HEK293 (cell line): ENCODE results near the gene IL23R.
A peak's percentile ranks its signal among the peaks of the same experiment; 100 is the strongest.

Experiments
- CTCF ChIA-PET: fragments of 350-600 bp; formaldehyde crosslinking; extraction: SDS; loops from one replicate; lab custom pipeline; 2021; ENCODE audit warnings: antibody characterized with exemption; lab: Yijun Ruan, JAX
- POLR2A ChIA-PET: fragments of 300-600 bp; formaldehyde crosslinking; extraction: SDS; loops from one replicate; lab custom pipeline; 2020; ENCODE audit warnings: antibody characterized with exemption, inconsistent platforms; lab: Yijun Ruan, JAX
- H3K27ac ChIP-seq: fragments of 200-500 bp; sonication (Bioruptor generic); 2 replicates; pipeline ENCODE4 v1.5.1; 2014; ENCODE audit warnings: low read depth, low read length, control low read depth, inconsistent platforms; ENCODE audit errors: extremely low read depth
- H3K36me3 ChIP-seq, 2 experiments: fragments of 200-500 bp in 1 of 2; sonication (Bioruptor generic) in 1 of 2; 1 replicate in 1 of 2; 2 replicates in 1 of 2; pipeline ENCODE4 v1.5.1; 2014 to 2017; ENCODE audit warnings: inconsistent platforms in 2 of 2, low read length in 2 of 2; ENCODE audit not compliant: control insufficient read depth in 2 of 2, insufficient read depth in 1 of 2
- H3K4me1 ChIP-seq: fragments of 200-500 bp; sonication (Bioruptor generic); 2 replicates; pipeline ENCODE4 v1.5.1; 2014; ENCODE audit warnings: mild to moderate bottlenecking, low read length, inconsistent platforms; ENCODE audit not compliant: control insufficient read depth, insufficient read depth
- H3K4me3 ChIP-seq: 2 replicates; pipeline ENCODE4 v1.5.1; 2011; ENCODE audit warnings: low read depth, mild to moderate bottlenecking, control low read depth, low read length, moderate library complexity
- H3K9me3 ChIP-seq: fragments of 200-500 bp; sonication (Bioruptor generic); 2 replicates; pipeline ENCODE4 v1.5.1; 2014; ENCODE audit warnings: low read depth, low read length, inconsistent platforms; ENCODE audit not compliant: control insufficient read depth, insufficient read depth
- BCL11B ChIP-seq: fragments of 450-650 bp; formaldehyde crosslinking; IDR thresholded peaks from 2 replicates; pipeline ENCODE4 v1.5.1; 2016; ENCODE audit warnings: low read depth, missing biosample characterization, missing genetic modification characterization
- EGR2 ChIP-seq: fragments of 450-650 bp; formaldehyde crosslinking; IDR thresholded peaks from 2 replicates; pipeline ENCODE4 v1.5.1; 2016; ENCODE audit warnings: low read depth, missing biosample characterization, missing genetic modification characterization
- ELK4 ChIP-seq: IDR thresholded peaks from 2 replicates; pipeline ENCODE4 v1.6.1; 2011; ENCODE audit warnings: mild to moderate bottlenecking, low read depth, low read length, borderline replicate concordance
- FEZF1 ChIP-seq: fragments of 450-650 bp; formaldehyde crosslinking; IDR thresholded peaks from 2 replicates; pipeline ENCODE4 v1.5.1; 2016; ENCODE audit warnings: missing biosample characterization, missing genetic modification characterization
- GFI1B ChIP-seq: fragments of 450-650 bp; formaldehyde crosslinking; IDR thresholded peaks from 2 replicates; pipeline ENCODE4 v1.5.1; 2016; ENCODE audit warnings: missing biosample characterization, missing genetic modification characterization
- GLIS1 ChIP-seq: fragments of 450-650 bp; formaldehyde crosslinking; IDR thresholded peaks from 2 replicates; pipeline ENCODE4 v1.5.1; 2016; ENCODE audit warnings: missing biosample characterization, missing genetic modification characterization
- KLF7 ChIP-seq: fragments of 450-650 bp; formaldehyde crosslinking; IDR thresholded peaks from 2 replicates; pipeline ENCODE4 v1.5.1; 2016; ENCODE audit warnings: missing biosample characterization, missing genetic modification characterization, borderline replicate concordance
- PRDM4 ChIP-seq: fragments of 450-650 bp; formaldehyde crosslinking; IDR thresholded peaks from 2 replicates; pipeline ENCODE4 v1.5.1; 2017; ENCODE audit warnings: missing biosample characterization, missing genetic modification characterization
- SALL2 ChIP-seq: fragments of 450-650 bp; formaldehyde crosslinking; IDR thresholded peaks from 2 replicates; pipeline ENCODE4 v1.5.0; 2017; ENCODE audit warnings: missing biosample characterization, mild to moderate bottlenecking, missing genetic modification characterization, borderline replicate concordance
- SCRT1 ChIP-seq: fragments of 450-650 bp; formaldehyde crosslinking; IDR thresholded peaks from 2 replicates; pipeline ENCODE4 v1.5.1; 2016; ENCODE audit warnings: missing biosample characterization, missing genetic modification characterization, borderline replicate concordance
- ZBTB44 ChIP-seq: fragments of 450-650 bp; IDR thresholded peaks from 2 replicates; pipeline ENCODE4 v1.5.1; 2018; ENCODE audit warnings: missing biosample characterization, mild to moderate bottlenecking, missing genetic modification characterization
- ZNF155 ChIP-seq: fragments of 450-650 bp; formaldehyde crosslinking; IDR thresholded peaks from 2 replicates; pipeline ENCODE4 v1.5.1; 2016; ENCODE audit warnings: missing biosample characterization, missing genetic modification characterization
- ZNF157 ChIP-seq: fragments of 450-650 bp; formaldehyde crosslinking; IDR thresholded peaks from 2 replicates; pipeline ENCODE4 v1.5.1; 2016; ENCODE audit warnings: missing biosample characterization, missing genetic modification characterization
- ZNF19 ChIP-seq: fragments of 450-650 bp; formaldehyde crosslinking; IDR thresholded peaks from 2 replicates; pipeline ENCODE4; 2016; ENCODE audit warnings: missing biosample characterization, missing genetic modification characterization, low read depth
- ZNF335 ChIP-seq: fragments of 450-650 bp; formaldehyde crosslinking; conservative IDR thresholded peaks from 2 replicates; pipeline ENCODE4 v1.5.1; 2016; ENCODE audit warnings: missing biosample characterization, missing genetic modification characterization
- ZNF394 ChIP-seq: fragments of 450-650 bp; formaldehyde crosslinking; IDR thresholded peaks from 2 replicates; pipeline ENCODE4 v1.5.1; 2016; ENCODE audit warnings: missing biosample characterization, missing genetic modification characterization, mild to moderate bottlenecking, moderate library complexity, borderline replicate concordance
- ZNF529 ChIP-seq: fragments of 450-650 bp; formaldehyde crosslinking; IDR thresholded peaks from 2 replicates; pipeline ENCODE4 v1.5.1; 2017; ENCODE audit warnings: missing genetic modification characterization, missing biosample characterization; ENCODE audit not compliant: insufficient replicate concordance
- ZNF596 ChIP-seq: fragments of 450-650 bp; IDR thresholded peaks from 2 replicates; pipeline ENCODE4 v1.5.0; 2018; ENCODE audit warnings: missing biosample characterization, mild to moderate bottlenecking, missing genetic modification characterization, moderate library complexity
- ZNF610 ChIP-seq: fragments of 450-650 bp; formaldehyde crosslinking; IDR thresholded peaks from 2 replicates; pipeline ENCODE4 v1.5.1; 2016; ENCODE audit warnings: missing biosample characterization, missing genetic modification characterization, borderline replicate concordance
- ZSCAN4 ChIP-seq: fragments of 450-650 bp; formaldehyde crosslinking; IDR thresholded peaks from 2 replicates; pipeline ENCODE4 v1.5.1; 2017; ENCODE audit warnings: missing biosample characterization, missing genetic modification characterization

The IL23R gene

GRCh38 chr1:67159233-67159632, 7.0 kb upstream of the IL23R start:
- CTCF ChIA-PET = no interaction called here
- TF ChIP-seq PRDM4 (tag by site-specific recombination) = no peak
- TF ChIP-seq KLF7 (tag by site-specific recombination) = no peak
- TF ChIP-seq ZNF155 = no peak
- TF ChIP-seq ZNF157 (tag by site-specific recombination) = no peak
- no peak for TF ChIP-seq ZNF335
- TF ChIP-seq EGR2 (tag by site-specific recombination) = no peak
- no peak for TF ChIP-seq FEZF1 (tag by site-specific recombination)
- no peak for TF ChIP-seq ZSCAN4 (tag by site-specific recombination)
- no peak for TF ChIP-seq SALL2 (tag by site-specific recombination)
- TF ChIP-seq ZBTB44 (tag by site-specific recombination) = no peak
- no peak for TF ChIP-seq SCRT1 (tag by site-specific recombination)
- no peak for TF ChIP-seq ELK4
- no peak for TF ChIP-seq GFI1B (tag by site-specific recombination)
- no peak for TF ChIP-seq BCL11B (tag by site-specific recombination)
- no peak for TF ChIP-seq ZNF19 (tag by site-specific recombination)
- TF ChIP-seq ZNF596 = no peak
- TF ChIP-seq ZNF610 (tag by site-specific recombination) = no peak
- no peak overlapping the region for H3K27ac ChIP-seq
- no peaks in the 10 kb centered on the region for H3K9me3 ChIP-seq
- POLR2A ChIA-PET = no interaction called here
- H3K36me3 ChIP-seq = no peaks in the 10 kb centered on the region
- H3K4me3 ChIP-seq = no peak overlapping the region
- no peaks in the 10 kb centered on the region for H3K4me1 ChIP-seq

- TF ChIP-seq GLIS1 (tag by site-specific recombination) = peak; percentile 43
- no peak for TF ChIP-seq ZNF394 (tag by site-specific recombination)
- TF ChIP-seq ZNF529 (tag by site-specific recombination) = no peak
- TF ChIP-seq FEZF1 (tag by site-specific recombination) = peak; percentile 32; the same call in 1 of the 2 replicates
- Histone ChIP-seq H3K4me3 (no peak overlapping the region), H3K4me1 (no peaks in the 10 kb centered on the region), H3K36me3 (no peaks in the 10 kb centered on the region), H3K27ac (no peak overlapping the region), H3K9me3 (no peaks in the 10 kb centered on the region)
- CTCF ChIA-PET = interaction anchor here (2.3 to 3.8 kb wide), 2 partner anchors 14 to 50 kb away, joined by 11 to 20 read pairs; no protein-coding TSS in a partner anchor
- POLR2A ChIA-PET = no interaction called here
Measured at GRCh38 chr1:67162954-67163353, 3.3 kb upstream of the IL23R start.
